Measurements from ENCODE around the gene AKR1C1. TPM values are rescaled to one million over a fixed set of nuclear protein-coding genes. Genes with fewer than 3 reads are reported as not detected.

The AKR1C1 gene
- total and polyA plus RNA-seq, 2 of the 4 experiments (the other 2 are of a cell fraction): 5.0 to 5.4 TPM

DNA sequence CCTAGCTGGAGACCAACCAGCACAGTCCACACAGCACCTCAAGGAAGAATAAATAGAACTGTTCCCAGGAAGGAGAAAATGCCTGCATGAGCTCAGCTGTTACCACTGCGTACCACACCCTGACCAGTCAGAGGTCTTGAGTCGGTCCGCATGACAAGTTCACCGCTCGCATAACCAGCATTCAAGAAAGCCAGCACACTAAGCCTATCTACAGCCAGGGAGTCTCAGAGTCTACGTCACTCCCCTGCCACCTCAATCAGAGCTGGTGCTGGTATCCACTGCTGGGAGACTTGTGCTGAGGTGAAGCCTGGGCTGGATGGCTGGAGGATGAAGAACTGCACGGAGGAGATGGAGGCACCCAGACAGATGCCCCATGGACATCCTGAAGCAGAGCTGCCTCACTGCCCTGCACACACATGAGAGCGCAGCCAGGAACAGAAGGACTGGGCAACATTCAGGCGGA, 19.6 kb downstream of the AKR1C1 start:
- H3K18ac ChIP-seq (ENCODE audit: low read depth, low read length): no peak overlapping the region
- intact Hi-C loops (cut with micrococcal nuclease): no loop called here
- WGBS, 2 experiments (ENCODE audit: extremely low coverage in 2 of 2, insufficient read length in 1 of 2): 100% methylated on average over 2 of the region's 9 CpGs; no CpG with 5 or more reads in 1 of the 2 experiments

More for the DNA sequence above, 19.6 kb downstream of the AKR1C1 start:
- no peaks in the 10 kb centered on the region for H4K20me1 ChIP-seq (ENCODE audit: insufficient read depth, low read length)
- no peak overlapping the region for H2BK15ac ChIP-seq (ENCODE audit: low read depth, low read length)
- H3K4me2 ChIP-seq (ENCODE audit: low read depth, low read length): no peak overlapping the region
- no peak overlapping the region for H2BK5ac ChIP-seq (ENCODE audit: low read depth, low read length, poor library complexity, severe bottlenecking)
- H3K27me3 ChIP-seq (ENCODE audit: control insufficient read depth, insufficient read depth, low read length): no peaks in the 10 kb centered on the region
- ATAC-seq (ENCODE audit: low read depth) (peak; percentile 18; the same call in 1 of the 2 replicates), DNase-seq (peak; percentile 12)
- H4K8ac ChIP-seq (ENCODE audit: low read depth in 2 of 2, low read length in 2 of 2): no peak overlapping the region
- no peak overlapping the region for H3K14ac ChIP-seq (replicated peaks; ENCODE audit: low read depth, low read length)
- H3K9me1 ChIP-seq (ENCODE audit: insufficient read depth, low read length): no peaks in the 10 kb centered on the region
- H2AK5ac ChIP-seq (ENCODE audit: low read depth, low read length): no peak overlapping the region
- no peak overlapping the region for H2AK9ac ChIP-seq (replicated peaks; ENCODE audit: low read depth, low read length, poor library complexity)
- H3K9me3 ChIP-seq (ENCODE audit: control insufficient read depth, insufficient read depth, low read length): no peaks in the 10 kb centered on the region
- ChIA-PET POLR2A (ENCODE audit: unreplicated experiment) (no interaction called here), CTCF (interaction anchor here (1.3 to 2.0 kb wide), 2 partner anchors 132 to 133 kb away, joined by 4 to 12 read pairs; no protein-coding TSS in a partner anchor)
- TF ChIP-seq RFX5 (IDR thresholded peaks at IDR 0.05; ENCODE audit: low read depth, low read length) (no peak), RAD21 (IDR thresholded peaks at IDR 0.05; ENCODE audit: low read length) (no peak), CTCF (conservative IDR thresholded peaks at IDR 0.05; ENCODE audit: low read depth, low read length) (no peak)
- TF ChIP-seq, protein P1, sequence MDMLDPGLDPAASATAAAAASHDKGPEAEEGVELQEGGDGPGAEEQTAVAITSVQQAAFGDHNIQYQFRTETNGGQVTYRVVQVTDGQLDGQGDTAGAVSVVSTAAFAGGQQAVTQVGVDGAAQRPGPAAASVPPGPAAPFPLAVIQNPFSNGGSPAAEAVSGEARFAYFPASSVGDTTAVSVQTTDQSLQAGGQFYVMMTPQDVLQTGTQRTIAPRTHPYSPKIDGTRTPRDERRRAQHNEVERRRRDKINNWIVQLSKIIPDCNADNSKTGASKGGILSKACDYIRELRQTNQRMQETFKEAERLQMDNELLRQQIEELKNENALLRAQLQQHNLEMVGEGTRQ (IDR thresholded peaks at IDR 0.05; ENCODE audit: low read depth, low read length): no peak
- no peak overlapping the region for H3K4me3 ChIP-seq (ENCODE audit: insufficient read depth, low read depth, low read length)
- no peaks in the 10 kb centered on the region for H3K36me3 ChIP-seq (ENCODE audit: control insufficient read depth, insufficient read depth, low read length)
- H2BK120ac ChIP-seq (ENCODE audit: low read depth, low read length): no peak overlapping the region
- peaks cover 4% of the 10 kb centered on the region; the same call in 1 of the 2 replicates for H3K4me1 ChIP-seq (ENCODE audit: control insufficient read depth, insufficient read depth, low read length)
- dilution Hi-C loops (cut with HindIII; ENCODE audit: low sequenced_read_pairs, unreplicated experiment): no loop called here
- BruUV-seq (replicated peaks): no TSS peak
- in situ Hi-C loops (cut with MboI; ENCODE audit: low sequenced_read_pairs): no loop called here
- H3K79me1 ChIP-seq (ENCODE audit: low read depth in 1 of 2, low read length in 2 of 2): no peaks in the 10 kb centered on the region
- no peak overlapping the region for H3K27ac ChIP-seq (ENCODE audit: insufficient read depth, low read length)
- H3K56ac ChIP-seq (ENCODE audit: extremely low read depth, insufficient read depth, low read length): no peak overlapping the region
- no peak overlapping the region for H3K23ac ChIP-seq (ENCODE audit: low read depth, low read length)
- no peak overlapping the region for H2AFZ ChIP-seq (replicated peaks; ENCODE audit: low read length, poor library complexity)
- H3K9ac ChIP-seq (ENCODE audit: low read depth, low read length): no peak overlapping the region
- H4K91ac ChIP-seq (ENCODE audit: insufficient read depth, low read depth, low read length): no peak overlapping the region
- no peak overlapping the region for H2BK20ac ChIP-seq (ENCODE audit: low read depth, low read length)
- no peak overlapping the region for H4K5ac ChIP-seq (ENCODE audit: low read depth, low read length)
- no peak overlapping the region for H3K4ac ChIP-seq (ENCODE audit: low read depth, low read length)

Data from IMR-90 (cell line).